Measurements from ENCODE around the gene CBX5.
"Not testable (repeated sequence)": the region's sequence is repeated elsewhere in the genome, so short reads cannot be mapped to it uniquely, and the experiment has no call there.

The CBX5 gene

DNA sequence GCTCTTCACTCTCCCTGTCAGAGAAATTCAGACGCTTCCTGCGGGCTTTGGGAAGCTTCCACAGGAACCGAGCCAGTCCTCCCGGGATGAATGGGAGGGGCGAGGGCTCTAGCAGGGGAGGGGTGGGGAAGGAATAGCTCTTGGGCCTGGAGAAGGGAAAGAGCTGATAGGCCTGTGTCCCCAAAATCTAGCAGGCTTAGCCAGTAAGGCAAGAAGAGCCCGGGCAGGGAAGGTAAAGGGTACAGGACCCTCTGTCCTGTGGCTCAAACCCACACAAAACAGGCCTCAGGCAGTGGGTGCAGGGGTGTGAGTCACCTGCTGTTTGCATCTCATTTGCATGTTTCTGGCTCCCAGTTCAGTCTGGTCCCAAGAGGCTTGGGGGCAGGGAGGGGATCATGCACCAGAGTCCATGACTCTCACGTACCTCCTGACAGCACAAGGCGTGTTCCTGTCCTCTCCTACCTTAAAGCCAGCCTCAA lies 82.5 kb downstream of the CBX5 start:
- peak; percentile 83 for DNase-seq (ENCODE audit: low spot score)

DNA sequence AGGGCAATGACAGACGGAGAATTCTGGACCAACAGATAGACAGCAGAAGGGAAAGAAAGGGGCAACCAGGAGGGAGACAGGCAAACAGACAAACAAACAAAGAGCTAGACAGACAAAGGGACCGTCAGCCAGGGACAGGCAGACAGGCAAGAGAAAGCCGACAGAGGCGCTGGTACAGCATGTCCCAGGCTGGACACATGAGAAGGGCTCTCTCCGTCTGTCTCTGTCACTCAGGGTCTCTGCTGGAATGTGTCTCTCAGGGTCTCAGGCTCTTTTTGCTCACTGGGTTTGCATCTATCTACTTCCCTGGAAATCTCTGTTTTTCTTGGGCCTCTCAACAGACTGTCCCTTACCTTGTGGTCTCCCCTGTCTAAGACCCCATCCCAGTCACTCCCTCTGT lies 82.9 kb downstream of the CBX5 start:
- DNase-seq (ENCODE audit: low spot score) = no peak

DNA sequence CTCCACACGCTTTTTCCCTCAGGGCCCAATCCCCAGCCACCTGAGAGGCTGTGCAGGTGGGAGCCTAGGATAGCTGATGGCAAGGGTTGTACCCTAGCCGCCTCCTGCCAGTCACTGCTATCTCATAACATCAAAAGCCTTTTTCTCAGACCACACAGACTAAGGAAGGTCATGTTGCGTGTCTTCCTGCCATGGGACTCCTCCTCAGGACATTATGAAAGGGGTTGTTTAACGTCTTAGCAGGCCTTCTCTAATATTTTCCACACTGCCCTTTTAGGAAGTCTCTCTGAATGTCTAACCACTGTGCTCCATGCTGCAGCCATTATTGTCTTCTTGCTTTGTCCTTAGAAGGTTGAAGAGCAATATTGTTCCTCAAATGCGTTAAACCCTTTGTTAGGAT lies 83.5 kb downstream of the CBX5 start:
- no peak for DNase-seq (ENCODE audit: low spot score)

DNA sequence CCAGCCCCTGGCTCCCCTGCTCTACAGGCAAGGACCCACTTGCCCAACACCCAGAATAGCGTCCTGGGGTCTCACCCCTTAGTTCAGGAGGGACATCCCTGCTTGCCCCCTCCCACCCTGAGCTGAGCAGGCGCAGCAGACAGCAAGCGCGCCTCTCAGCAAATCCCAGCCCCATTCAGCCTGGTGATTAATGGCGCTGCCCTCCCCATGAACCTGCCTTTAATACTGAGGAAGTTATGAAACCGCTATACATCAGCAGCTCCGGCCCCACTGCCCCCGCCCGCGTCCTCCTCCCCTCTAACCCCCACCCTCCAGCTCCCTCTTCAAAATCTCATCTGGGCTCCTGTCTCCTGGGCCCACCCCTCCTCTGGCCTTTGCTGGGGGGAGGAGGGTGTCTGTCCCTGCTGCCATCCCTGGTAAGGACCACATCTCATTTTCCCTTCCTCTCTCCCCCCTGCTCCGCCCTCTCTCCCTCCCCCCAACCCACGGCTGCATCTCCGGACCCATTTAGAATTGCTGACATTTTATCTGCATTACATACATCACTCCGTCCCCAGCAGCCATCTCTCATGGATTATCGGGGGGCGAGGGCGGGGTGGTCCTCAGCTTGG lies 84.1 kb downstream of the CBX5 start:
- DNase-seq (ENCODE audit: low spot score) = no peak

DNA sequence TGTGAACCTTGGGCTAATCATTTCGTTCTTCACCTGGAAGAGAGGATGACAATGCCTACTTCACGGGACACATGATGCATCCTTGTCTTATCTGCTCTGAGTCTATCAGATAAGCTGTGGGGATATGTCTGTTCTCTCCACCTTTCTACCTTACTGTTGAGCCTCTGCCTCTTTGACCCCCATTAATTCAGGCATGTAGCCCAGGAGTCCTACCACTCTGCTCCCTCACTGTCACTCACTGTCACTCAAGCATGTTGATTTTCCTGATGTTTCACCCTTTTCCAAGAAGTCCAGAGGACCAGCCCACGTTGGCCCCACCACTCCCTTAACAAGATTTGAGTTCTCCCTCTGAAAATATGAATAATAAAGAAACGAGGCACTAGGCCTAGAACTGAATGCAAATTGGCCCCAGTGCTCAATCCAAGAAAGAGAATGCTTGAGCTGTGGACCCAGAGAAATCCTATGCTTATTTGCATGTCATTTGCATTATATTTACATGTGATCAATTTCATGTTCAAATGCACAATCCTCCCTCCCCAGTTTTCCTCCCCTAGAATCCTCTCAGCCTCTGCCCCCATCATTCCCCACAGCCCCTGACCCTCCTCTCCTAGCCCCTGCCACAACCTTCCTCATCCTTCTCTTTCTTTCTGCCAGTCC lies 84.7 kb downstream of the CBX5 start:
- DNase-seq (ENCODE audit: low spot score) = no peak

DNA sequence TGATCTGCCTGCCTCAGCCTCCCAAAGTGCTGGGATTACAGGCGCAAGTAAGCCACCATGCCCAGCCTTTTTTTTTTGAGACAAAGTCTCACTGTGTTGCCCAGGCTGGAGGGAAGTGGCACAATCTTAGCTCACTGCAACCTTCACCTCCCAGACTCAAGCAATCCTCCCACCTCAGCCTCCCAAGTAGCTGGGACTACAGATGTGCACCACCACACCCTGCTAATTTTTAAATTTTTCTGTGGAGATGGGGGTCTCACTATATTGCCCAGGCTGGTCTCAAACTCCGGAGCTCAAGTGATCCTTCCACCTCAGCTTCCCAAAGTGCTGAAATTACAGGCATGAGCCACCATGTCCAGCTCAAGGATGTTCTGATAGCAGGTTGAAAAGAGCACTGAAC lies 85.3 kb downstream of the CBX5 start:
- not testable (repeated sequence) for DNase-seq (ENCODE audit: low spot score)

DNA sequence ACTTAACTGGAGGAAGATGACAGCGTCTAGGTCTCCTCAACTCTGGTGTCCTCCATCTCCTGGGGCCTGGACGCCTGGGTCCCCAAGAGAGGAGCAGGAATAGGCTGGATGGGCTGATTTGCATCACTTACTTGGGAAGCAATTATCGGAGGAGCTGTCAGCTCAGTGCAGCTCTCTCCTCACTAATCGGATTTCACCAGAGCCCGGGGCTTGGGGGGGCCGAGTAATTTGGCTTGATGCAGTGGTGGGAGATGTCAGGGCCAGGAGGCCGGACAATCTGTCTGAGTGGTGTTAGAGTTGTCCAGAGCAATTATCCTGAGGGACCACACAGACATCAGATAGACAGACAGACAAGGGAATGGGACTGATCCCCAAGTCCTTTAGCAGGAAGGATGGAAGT lies 86.5 kb downstream of the CBX5 start:
- no peak for DNase-seq (ENCODE audit: low spot score)

DNA sequence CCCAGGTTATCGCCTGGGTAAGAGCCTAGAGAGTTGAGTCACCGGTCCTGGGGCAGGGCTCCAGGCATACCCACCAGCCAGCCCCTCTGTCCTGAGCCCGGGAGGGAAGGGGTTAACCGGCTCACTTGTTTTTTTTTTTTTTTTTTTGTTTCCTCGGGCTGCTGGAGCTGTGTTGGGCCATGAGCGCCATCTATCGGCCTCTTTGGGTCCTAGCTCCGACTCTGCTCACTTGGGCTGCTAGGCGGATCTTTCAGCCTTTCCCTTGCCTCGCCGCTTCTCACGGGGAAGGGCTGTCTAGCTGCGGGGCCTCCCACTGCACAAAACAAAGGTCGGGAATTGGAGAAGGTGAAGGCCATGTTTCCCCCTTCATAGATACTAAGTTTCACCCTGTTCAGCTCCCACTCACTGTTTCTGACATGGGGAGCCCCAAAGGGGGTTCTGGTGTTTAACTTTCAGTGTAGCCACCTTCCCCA lies 88.3 kb downstream of the CBX5 start:
- peak; percentile 91 for DNase-seq (ENCODE audit: low spot score)

DNA sequence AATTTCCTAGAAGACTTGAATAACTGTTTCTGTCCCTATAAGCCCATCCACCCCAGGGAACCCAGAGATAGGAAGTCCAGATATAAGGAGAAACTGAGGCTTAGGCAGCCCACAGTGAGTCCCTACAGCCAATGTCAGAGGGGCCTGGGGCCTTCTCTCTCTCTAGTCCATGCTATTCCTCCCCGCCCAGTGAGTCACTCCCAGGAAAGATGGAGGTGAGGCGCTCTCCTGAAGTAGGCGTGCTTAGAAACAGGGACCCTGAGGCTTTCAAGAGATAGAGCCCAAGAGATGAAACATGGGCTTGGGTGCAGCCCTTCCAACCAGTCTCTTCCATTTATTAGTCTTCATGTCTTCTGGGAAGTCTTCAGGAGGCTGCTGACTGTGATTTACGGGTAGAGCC lies 88.8 kb downstream of the CBX5 start:
- no peak for DNase-seq (ENCODE audit: low spot score)

DNA sequence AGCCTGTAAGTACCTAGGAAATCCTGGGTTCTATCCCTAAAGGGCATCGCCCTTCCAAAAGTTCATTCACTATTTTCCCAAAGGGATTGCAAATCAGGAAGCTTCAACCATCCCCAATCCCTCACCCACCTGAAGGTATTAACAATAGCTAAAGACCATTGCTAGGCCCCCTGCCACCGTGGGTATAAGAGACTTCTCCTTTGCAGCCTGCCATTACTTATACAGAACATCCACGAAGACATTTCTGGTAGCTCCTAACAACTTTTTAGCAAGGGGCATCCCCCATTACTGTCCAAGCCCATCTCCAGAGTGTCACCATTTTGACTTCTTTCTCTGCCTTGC lies 90.8 kb downstream of the CBX5 start:
- DNase-seq (ENCODE audit: low spot score) = no peak

DNA sequence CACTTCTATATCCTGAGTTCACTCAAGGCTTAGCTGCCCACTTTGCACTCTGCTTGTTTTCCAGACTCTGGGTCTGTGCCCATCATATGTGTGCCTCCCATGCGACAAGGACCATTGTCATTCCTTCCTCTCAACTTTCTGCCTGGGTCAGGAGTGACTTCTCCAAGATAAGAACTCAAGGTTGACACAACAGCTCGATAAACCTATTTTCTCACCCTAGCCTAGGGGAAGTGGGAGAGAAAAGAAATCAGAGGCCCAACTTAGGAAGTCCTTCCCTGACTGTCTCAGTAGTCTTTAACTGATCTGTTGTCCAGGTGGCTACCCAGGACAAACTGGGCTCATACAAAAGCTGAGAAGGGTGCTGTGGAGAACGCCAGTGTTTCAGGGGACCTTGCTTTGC lies 92.8 kb downstream of the CBX5 start:
- DNase-seq (ENCODE audit: low spot score) = no peak

DNA sequence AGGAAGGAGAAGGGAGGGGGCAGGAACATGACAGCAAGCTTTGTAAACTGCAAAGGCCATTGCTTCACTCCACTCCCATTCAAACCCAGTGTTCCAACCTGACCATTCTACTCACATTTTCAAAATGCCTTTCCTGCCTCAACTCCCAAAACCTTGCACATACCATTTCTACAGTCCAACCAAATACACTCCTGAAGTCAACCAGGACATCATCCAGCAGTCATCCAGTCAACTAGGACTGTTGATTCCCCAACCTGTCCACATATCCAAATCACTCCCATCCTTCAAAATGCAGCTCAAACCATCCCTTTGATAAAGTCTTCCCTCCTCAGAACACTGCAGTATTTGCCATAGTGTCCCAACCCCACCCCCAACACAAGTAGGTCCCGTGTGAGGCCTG lies 94.0 kb downstream of the CBX5 start:
- DNase-seq (ENCODE audit: low spot score) = no peak

DNA sequence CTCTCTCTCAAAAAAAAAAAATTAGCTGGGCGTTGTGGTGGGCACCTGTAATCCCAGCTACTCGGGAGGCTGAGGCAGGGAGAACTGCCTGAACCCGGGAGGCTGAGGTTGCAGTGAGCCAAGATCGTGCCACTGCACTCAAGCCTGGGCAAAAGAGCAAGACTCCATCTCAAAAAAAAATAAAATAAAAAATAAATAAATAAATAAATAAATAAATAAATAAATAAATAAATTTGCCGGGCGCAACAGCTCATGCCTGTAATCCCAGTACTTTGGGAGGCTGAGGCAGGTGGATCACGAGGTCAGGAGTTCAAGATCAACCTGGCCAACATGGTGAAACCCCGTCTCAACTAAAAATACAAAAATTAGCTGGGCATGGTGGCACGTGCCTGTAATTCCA lies 94.6 kb downstream of the CBX5 start:
- DNase-seq (ENCODE audit: low spot score) = not testable (repeated sequence)

DNA sequence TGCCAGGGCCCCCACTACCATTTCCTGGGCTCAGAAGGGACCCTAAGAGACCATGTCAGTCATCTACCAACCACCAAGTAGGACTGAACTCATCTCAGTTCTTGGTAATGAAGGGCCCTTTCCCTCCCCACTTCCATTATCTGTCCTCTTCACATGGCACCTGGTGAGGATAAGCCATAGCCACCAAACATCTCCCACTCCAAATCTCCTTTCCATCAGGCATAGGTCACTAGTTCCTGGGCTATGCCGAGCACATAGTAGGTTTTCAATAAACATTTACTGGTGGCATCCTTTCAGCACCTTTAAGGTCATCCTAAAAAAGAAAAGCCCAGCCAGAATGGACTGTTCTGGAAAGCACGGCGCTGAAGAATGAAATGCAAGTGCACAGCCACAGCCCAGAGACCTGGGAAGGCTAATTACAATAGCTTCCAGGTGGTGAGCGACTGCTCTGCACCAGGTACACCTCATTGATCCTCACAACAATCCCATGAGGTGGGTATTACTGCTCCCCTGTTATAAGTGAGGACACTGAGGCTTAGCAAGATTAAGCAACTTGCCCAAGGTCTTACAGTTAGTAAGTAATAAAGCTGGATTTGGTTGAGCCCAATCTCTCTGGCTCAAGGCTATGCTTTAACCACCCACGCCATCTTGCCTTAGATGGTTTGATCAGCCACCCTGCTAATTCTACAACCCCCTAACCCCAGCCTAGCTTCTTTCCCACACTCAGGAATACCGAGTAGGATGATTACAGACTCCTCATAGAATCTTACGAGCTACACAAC lies 95.7 kb downstream of the CBX5 start:
- DNase-seq (ENCODE audit: low spot score) = no peak

DNA sequence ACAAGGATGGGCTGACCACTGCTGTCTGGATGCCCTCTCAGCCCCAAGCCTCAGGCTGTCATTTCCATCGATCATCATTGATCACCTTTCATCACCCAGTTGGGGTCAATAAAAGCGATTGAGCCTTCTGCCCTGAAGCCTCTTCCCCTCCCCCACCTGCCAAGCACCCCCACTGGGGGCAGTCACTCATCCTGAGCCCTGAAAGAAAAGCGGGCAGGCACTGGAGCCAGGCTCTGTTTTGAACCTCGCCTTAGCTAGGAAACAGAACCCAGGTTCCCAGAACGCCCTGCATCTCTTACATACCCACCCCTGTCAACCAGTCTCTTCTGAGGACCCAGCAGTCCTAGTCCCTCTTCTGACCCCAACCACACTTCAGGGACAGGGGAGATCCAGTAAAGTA lies 96.9 kb downstream of the CBX5 start:
- no peak for DNase-seq (ENCODE audit: low spot score)

DNA sequence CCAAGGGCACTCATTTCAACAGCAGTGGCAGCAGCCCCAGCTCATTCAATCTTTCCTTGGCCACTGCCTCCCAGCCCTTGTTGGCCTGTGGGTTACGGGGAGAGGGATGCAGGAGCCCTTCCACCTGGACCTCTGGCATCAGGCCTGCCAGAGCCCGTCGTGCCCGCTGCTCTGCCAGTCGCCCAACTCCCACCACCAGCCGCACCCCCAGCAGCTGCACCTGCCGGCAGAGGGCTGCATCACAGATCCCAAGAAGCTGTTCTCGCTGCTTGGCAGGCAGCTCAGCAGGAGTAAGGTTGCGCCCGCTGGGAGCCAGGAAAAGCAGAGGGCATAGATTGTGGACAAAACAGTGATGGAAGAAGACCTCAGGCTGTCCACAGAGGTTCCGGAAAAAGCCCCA lies 97.8 kb downstream of the CBX5 start:
- DNase-seq (ENCODE audit: low spot score) = no peak
